Trophoblast cell (in vitro differentiated cells and primary cell): ENCODE measurements around the gene UBASH3B.
A peak's percentile ranks its signal among the peaks of the same experiment; 100 is the strongest.

Experiments used
- DNase-seq, 2 donors: peaks; one replicate each; pipeline ENCODE4 v3.0.0-alpha.2; 2016
- H2AFZ ChIP-seq: 2 replicates; pipeline ENCODE4 v1.6.1; 2013; ENCODE audit warnings: low read length, moderate library complexity, mild to moderate bottlenecking; ENCODE audit not compliant: insufficient read depth, poor library complexity
- H2AK5ac ChIP-seq: 2 replicates; pipeline ENCODE4 v1.6.1; 2013; ENCODE audit warnings: mild to moderate bottlenecking, low read length
- H2BK120ac ChIP-seq: 2 replicates; pipeline ENCODE4 v1.6.1; 2013; ENCODE audit warnings: low read length, mild to moderate bottlenecking, moderate library complexity; ENCODE audit not compliant: insufficient read depth, poor library complexity
- H2BK12ac ChIP-seq: 2 replicates; pipeline ENCODE4 v1.6.1; 2013; ENCODE audit warnings: mild to moderate bottlenecking, low read length, moderate library complexity
- H2BK5ac ChIP-seq: 2 replicates; pipeline ENCODE4 v1.6.1; 2013; ENCODE audit warnings: low read length, low read depth, moderate library complexity, mild to moderate bottlenecking; ENCODE audit not compliant: poor library complexity
- H3K14ac ChIP-seq: 2 replicates; pipeline ENCODE4 v1.6.1; 2013; ENCODE audit warnings: mild to moderate bottlenecking, low read length
- H3K18ac ChIP-seq: 2 replicates; pipeline ENCODE4 v1.6.1; 2013; ENCODE audit warnings: mild to moderate bottlenecking, low read length
- H3K23ac ChIP-seq: 2 replicates; pipeline ENCODE4 v1.6.1; 2013; ENCODE audit warnings: low read length
- H3K27ac ChIP-seq: 2 replicates; pipeline ENCODE4 v1.5.1; 2013; ENCODE audit warnings: low read depth, mild to moderate bottlenecking, inconsistent platforms, low read length, moderate library complexity
- H3K27me3 ChIP-seq: 2 replicates; pipeline ENCODE4 v1.6.1; 2013; ENCODE audit warnings: inconsistent platforms, mild to moderate bottlenecking, low read length, moderate library complexity; ENCODE audit not compliant: insufficient read depth
- H3K36me3 ChIP-seq, 2 experiments: 1 replicate in 1 of 2; 2 replicates in 1 of 2; pipeline ENCODE4 v1.6.1; 2013; ENCODE audit warnings: low read length in 2 of 2, mild to moderate bottlenecking in 2 of 2, moderate library complexity in 1 of 2; ENCODE audit not compliant: insufficient read depth in 2 of 2, control insufficient read depth in 1 of 2
- H3K4ac ChIP-seq: 2 replicates; pipeline ENCODE4 v1.6.1; 2013; ENCODE audit warnings: low read depth, mild to moderate bottlenecking, low read length, moderate library complexity
- H3K4me1 ChIP-seq, 2 experiments: 1 replicate in 1 of 2; 2 replicates in 1 of 2; pipeline ENCODE4 v1.6.1; 2013; ENCODE audit warnings: low read length in 2 of 2, mild to moderate bottlenecking in 2 of 2, moderate library complexity in 1 of 2; ENCODE audit not compliant: insufficient read depth in 2 of 2, control insufficient read depth in 1 of 2
- H3K4me2 ChIP-seq: 2 replicates; pipeline ENCODE4 v1.6.1; 2013; ENCODE audit warnings: inconsistent platforms, mild to moderate bottlenecking, low read length, moderate library complexity
- H3K4me3 ChIP-seq: 2 replicates; pipeline ENCODE4 v1.5.1; 2013; ENCODE audit warnings: mild to moderate bottlenecking, low read depth, low read length, inconsistent platforms
- H3K79me1 ChIP-seq: one replicate; pipeline ENCODE4 v1.6.1; 2013; ENCODE audit warnings: low read length
- H3K79me2 ChIP-seq: 2 replicates; pipeline ENCODE4 v1.6.1; 2013; ENCODE audit warnings: low read length, mild to moderate bottlenecking; ENCODE audit not compliant: control insufficient read depth, insufficient read depth, poor library complexity
- H3K9ac ChIP-seq: 2 replicates; pipeline ENCODE4 v1.6.1; 2013; ENCODE audit warnings: mild to moderate bottlenecking, low read length
- H3K9me3 ChIP-seq: 2 replicates; pipeline ENCODE4 v1.6.1; 2013; ENCODE audit warnings: low read depth, mild to moderate bottlenecking, control low read depth, inconsistent platforms, low read length; ENCODE audit not compliant: insufficient read depth
- H4K12ac ChIP-seq: 2 replicates; pipeline ENCODE4 v1.6.1; 2013; ENCODE audit warnings: low read depth, mild to moderate bottlenecking, low read length, moderate library complexity
- H4K8ac ChIP-seq: 2 replicates; pipeline ENCODE4 v1.6.1; 2013; ENCODE audit warnings: low read depth, mild to moderate bottlenecking, low read length, moderate library complexity
- H4K91ac ChIP-seq: one replicate; pipeline ENCODE4 v1.6.1; 2013; ENCODE audit warnings: low read depth, mild to moderate bottlenecking, low read length, moderate library complexity
- WGBS: extraction: QIAGEN DNeasy Blood & Tissue Kit; methylation state at CpG from one replicate; pipeline ENCODE4 v1.1.7; 2013; ENCODE audit warnings: missing lambda C conversion rate; ENCODE audit not compliant: insufficient read length, insufficient coverage; ENCODE audit errors: extremely low coverage; 5-methylcytosine and 5-hydroxymethylcytosine counted together

The UBASH3B gene

GRCh38 chr11:122665861-122666260 lies 10.3 kb downstream of the UBASH3B start:
- Histone ChIP-seq H3K4me1 (peaks cover 26 to 41% of the 10 kb centered on the region in 2 experiments), H4K8ac (no peak overlapping the region), H3K4me2 (no peak overlapping the region), H2BK120ac (peak overlapping the region; percentile 26), H3K4me3 (no peak overlapping the region), H3K27me3 (no peaks in the 10 kb centered on the region), H3K9me3 (peaks cover 2% of the 10 kb centered on the region), H3K79me1 (peaks cover 26% of the 10 kb centered on the region), H2BK12ac (no peak overlapping the region), H3K23ac (no peak overlapping the region), H3K9ac (no peak overlapping the region), H3K79me2 (peaks cover 11% of the 10 kb centered on the region), H2BK5ac (peak overlapping the region; percentile 8), H3K14ac (no peak overlapping the region), H3K27ac (peak overlapping the region; percentile 64), H4K91ac (peak overlapping the region; percentile 53), H2AK5ac (no peak overlapping the region), H3K4ac (no peak overlapping the region), H4K12ac (no peak overlapping the region), H3K36me3 (peaks cover 6 to 12% of the 10 kb centered on the region in 2 experiments), H3K18ac (no peak overlapping the region), H2AFZ (no peak overlapping the region)
- peak; percentile 77 to 82 for DNase-seq
- no CpG with 5 or more reads among the region's 10 CpGs for WGBS

GRCh38 chr11:122666743-122667142 lies 11.2 kb downstream of the UBASH3B start:
- no peak overlapping the region for H4K8ac ChIP-seq
- H3K36me3 ChIP-seq: peaks cover 8 to 13% of the 10 kb centered on the region in 2 experiments
- no peak overlapping the region for H3K23ac ChIP-seq
- H3K9me3 ChIP-seq: peaks cover 2% of the 10 kb centered on the region
- H2BK120ac ChIP-seq: no peak overlapping the region
- H2BK12ac ChIP-seq: no peak overlapping the region
- peak overlapping the region; percentile 45 for H3K14ac ChIP-seq
- peak overlapping the region; percentile 58 for H4K91ac ChIP-seq
- no peak overlapping the region for H3K4ac ChIP-seq
- peaks cover 20% of the 10 kb centered on the region for H3K79me1 ChIP-seq
- no peak overlapping the region for H3K9ac ChIP-seq
- peak overlapping the region; percentile 42 for H2BK5ac ChIP-seq
- H3K4me2 ChIP-seq: no peak overlapping the region
- H3K27ac ChIP-seq: peak overlapping the region; percentile 59
- H4K12ac ChIP-seq: no peak overlapping the region
- no peak for DNase-seq
- H2AFZ ChIP-seq: no peak overlapping the region
- no peaks in the 10 kb centered on the region for H3K27me3 ChIP-seq
- no peak overlapping the region for H2AK5ac ChIP-seq
- no peak overlapping the region for H3K18ac ChIP-seq
- H3K4me1 ChIP-seq: peaks cover 20 to 35% of the 10 kb centered on the region in 2 experiments
- H3K79me2 ChIP-seq: peaks cover 9% of the 10 kb centered on the region
- no peak overlapping the region for H3K4me3 ChIP-seq

GRCh38 chr11:122668562-122669090 lies 13.1 kb downstream of the UBASH3B start:
- no peak overlapping the region for H3K4me3 ChIP-seq
- no peak overlapping the region for H2AFZ ChIP-seq
- H3K79me1 ChIP-seq: peaks cover 23% of the 10 kb centered on the region
- peak overlapping the region; percentile 46 for H3K14ac ChIP-seq
- no peak overlapping the region for H3K18ac ChIP-seq
- H3K23ac ChIP-seq: no peak overlapping the region
- no peaks in the 10 kb centered on the region for H3K27me3 ChIP-seq
- H3K36me3 ChIP-seq: peaks cover 7 to 18% of the 10 kb centered on the region in 2 experiments
- H3K27ac ChIP-seq: no peak overlapping the region
- no peak overlapping the region for H3K4me2 ChIP-seq
- peaks cover 2% of the 10 kb centered on the region for H3K9me3 ChIP-seq
- DNase-seq: no peak
- peaks cover 21 to 34% of the 10 kb centered on the region in 2 experiments for H3K4me1 ChIP-seq
- H3K9ac ChIP-seq: no peak overlapping the region
- peaks cover 9% of the 10 kb centered on the region for H3K79me2 ChIP-seq
- H4K12ac ChIP-seq: no peak overlapping the region
- no peak overlapping the region for H2BK12ac ChIP-seq
- no peak overlapping the region for H4K8ac ChIP-seq
- H4K91ac ChIP-seq: peak overlapping the region; percentile 31
- no peak overlapping the region for H2AK5ac ChIP-seq
- peak overlapping the region; percentile 35 for H2BK5ac ChIP-seq
- H2BK120ac ChIP-seq: no peak overlapping the region
- H3K4ac ChIP-seq: peak overlapping the region; percentile 56
- WGBS: no CpG with 5 or more reads among the region's 6 CpGs

GRCh38 chr11:122670131-122670530 lies 14.6 kb downstream of the UBASH3B start:
- H3K4me2 ChIP-seq: no peak overlapping the region
- no peak overlapping the region for H2AFZ ChIP-seq
- H3K23ac ChIP-seq: no peak overlapping the region
- H3K9ac ChIP-seq: no peak overlapping the region
- H4K12ac ChIP-seq: no peak overlapping the region
- peaks cover 5 to 14% of the 10 kb centered on the region in 2 experiments for H3K36me3 ChIP-seq
- peak overlapping the region; percentile 22 for H4K8ac ChIP-seq
- no peak overlapping the region for H2BK120ac ChIP-seq
- H3K79me1 ChIP-seq: peaks cover 21% of the 10 kb centered on the region
- no CpG with 5 or more reads among the region's 1 CpG for WGBS
- no peak overlapping the region for H2BK5ac ChIP-seq
- H3K27me3 ChIP-seq: no peaks in the 10 kb centered on the region
- peak overlapping the region; percentile 50 for H3K14ac ChIP-seq
- peak overlapping the region; percentile 56 for H2BK12ac ChIP-seq
- peaks cover 16 to 23% of the 10 kb centered on the region in 2 experiments for H3K4me1 ChIP-seq
- no peak overlapping the region for H4K91ac ChIP-seq
- H3K18ac ChIP-seq: peak overlapping the region; percentile 3
- H3K4me3 ChIP-seq: no peak overlapping the region
- H3K4ac ChIP-seq: peak overlapping the region; percentile 87
- H3K79me2 ChIP-seq: peaks cover 8% of the 10 kb centered on the region
- peaks cover 2% of the 10 kb centered on the region for H3K9me3 ChIP-seq
- no peak for DNase-seq
- peak overlapping the region; percentile 7 for H2AK5ac ChIP-seq
- no peak overlapping the region for H3K27ac ChIP-seq
